ENCODE data around the gene HVCN1. TPM values are rescaled to one million over a fixed set of nuclear protein-coding genes. Genes with fewer than 3 reads are reported as not detected.

Gene HVCN1
- total and polyA plus RNA-seq, 2 of the 8 experiments (the other 6 are each of a cell fraction or from before 2014, with no cell fraction given) = 5.8 to 11.2 TPM

DNA sequence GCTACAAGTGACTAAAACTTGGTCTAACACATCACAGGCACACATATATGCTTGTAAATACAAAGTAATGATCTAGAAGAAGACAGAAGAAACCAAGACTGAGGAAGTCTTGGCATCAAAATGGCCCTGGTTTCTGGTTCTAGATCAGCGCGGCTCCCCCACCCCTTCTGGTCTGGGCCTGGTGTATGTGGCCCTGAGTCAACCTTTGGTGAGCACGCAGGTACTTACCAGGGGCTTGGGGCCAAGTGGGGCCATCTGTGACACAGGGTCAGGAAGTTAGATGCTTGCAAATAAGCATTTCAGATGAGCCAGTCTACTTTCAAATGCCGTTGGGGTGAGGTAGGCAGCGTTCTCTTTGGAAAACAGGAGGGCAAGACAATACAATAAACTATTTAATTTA, 13.2 kb upstream of the HVCN1 start:
- WGBS, 2 experiments (ENCODE audit: extremely low coverage in 1 of 2, insufficient coverage in 1 of 2, insufficient read length in 1 of 2, insufficient replicate concordance in 2 of 2, low coverage in 1 of 2, low lambda C conversion rate in 2 of 2, missing lambda C conversion rate in 1 of 2) = 94% methylated on average over 5 of the region's 5 CpGs; no CpG with 5 or more reads in 1 of the 2 experiments
- no peak overlapping the region for H3K27ac ChIP-seq (ENCODE audit: low read depth, low read length)
- H3K18ac ChIP-seq (ENCODE audit: extremely low read depth, low read length) = no peak overlapping the region
- no peaks in the 10 kb centered on the region for H3K36me3 ChIP-seq (ENCODE audit: control insufficient read depth in 2 of 4, insufficient read depth in 4 of 4, low read length in 3 of 4)
- no peak overlapping the region for H3K9ac ChIP-seq (replicated peaks in 1 of 4; ENCODE audit: extremely low read depth in 1 of 4, low read depth in 3 of 4, low read length in 3 of 4)
- no peak overlapping the region for H4K5ac ChIP-seq (ENCODE audit: insufficient read length, low read depth, low read length)
- H2BK12ac ChIP-seq (ENCODE audit: low read depth, low read length) = no peak overlapping the region
- no peak overlapping the region for H2BK5ac ChIP-seq (ENCODE audit: low read depth, low read length)
- no peak overlapping the region for H3K56ac ChIP-seq (replicated peaks; ENCODE audit: insufficient read length, low read depth, low read length)
- ChIA-PET POLR2A (ENCODE audit: partially characterized antibody) (interaction anchor here (2.8 kb wide), 1 partner anchor 12 kb away, joined by 7 read pairs; no protein-coding TSS in a partner anchor), CTCF (ENCODE audit: partially characterized antibody) (interaction anchor here (0.9 to 1.1 kb wide), 3 partner anchors 12 to 100 kb away, joined by 3 read pairs; no protein-coding TSS in a partner anchor)
- H4K20me1 ChIP-seq (replicated peaks in 1 of 2; ENCODE audit: control insufficient read depth in 1 of 2, insufficient read depth in 2 of 2, low read length in 2 of 2) = no peaks in the 10 kb centered on the region
- DNase-seq (ENCODE audit: low read depth in 1 of 2, low spot score in 2 of 2) (no peak), FAIRE-seq (no peak)
- no peak overlapping the region for H2AK5ac ChIP-seq (ENCODE audit: low read depth, low read length)
- H3K14ac ChIP-seq (ENCODE audit: insufficient read length) = no peak overlapping the region
- no peak overlapping the region for H4K91ac ChIP-seq (replicated peaks; ENCODE audit: insufficient read length, low read length)
- H3K4me2 ChIP-seq (ENCODE audit: insufficient read depth in 1 of 2, low read depth in 2 of 2, low read length in 2 of 2) = no peak overlapping the region
- H3K9me3 ChIP-seq (ENCODE audit: insufficient read depth in 2 of 2, low read depth in 1 of 2, low read length in 1 of 2) = no peaks in the 10 kb centered on the region
- no peaks in the 10 kb centered on the region for H3K79me2 ChIP-seq (ENCODE audit: control insufficient read depth in 1 of 2, insufficient read depth in 2 of 2, low read length in 2 of 2)
- H2BK20ac ChIP-seq (ENCODE audit: low read length) = no peak overlapping the region
- no peaks in the 10 kb centered on the region for H3K79me1 ChIP-seq (ENCODE audit: low read depth, low read length)
- TF ChIP-seq SIX5 (IDR thresholded peaks at IDR 0.05; ENCODE audit: low read depth, low read length) = no peak
- TF ChIP-seq POLR2A (IDR thresholded peaks at IDR 0.05; ENCODE audit: control extremely low read depth in 1 of 2, low read depth in 2 of 2, low read length in 2 of 2) = no peak
- TF ChIP-seq SIRT6 (IDR thresholded peaks at IDR 0.05; ENCODE audit: low read length) = no peak
- TF ChIP-seq POLR2AphosphoS5 (IDR thresholded peaks at IDR 0.05; ENCODE audit: low read depth, low read length) = no peak
- no peak for TF ChIP-seq CEBPB (IDR thresholded peaks at IDR 0.05; ENCODE audit: low read depth, low read length)
- no peak for TF ChIP-seq GABPA (IDR thresholded peaks at IDR 0.05; ENCODE audit: borderline replicate concordance, insufficient read depth, low read length)
- TF ChIP-seq KDM1A (IDR thresholded peaks at IDR 0.05; ENCODE audit: borderline replicate concordance, low read length) = no peak
- no peak for TF ChIP-seq KDM4A (IDR thresholded peaks at IDR 0.05; ENCODE audit: low read depth, low read length, severe bottlenecking)
- no peak for TF ChIP-seq MAFK (IDR thresholded peaks at IDR 0.05; ENCODE audit: low read depth, low read length)
- H3K23ac ChIP-seq (ENCODE audit: insufficient read length) = no peak overlapping the region
- H3K4me3 ChIP-seq (ENCODE audit: extremely low read depth in 1 of 4, insufficient read depth in 2 of 4, low read depth in 3 of 4, low read length in 4 of 4) = no peak overlapping the region
- no peak overlapping the region for H3K4ac ChIP-seq (replicated peaks; ENCODE audit: insufficient read length, low read depth, low read length)
- no peak overlapping the region for H2BK120ac ChIP-seq (replicated peaks; ENCODE audit: low read depth, low read length)
- H2BK15ac ChIP-seq (ENCODE audit: low read length) = no peak overlapping the region
- H4K8ac ChIP-seq (ENCODE audit: extremely low read depth, insufficient read depth, low read length) = no peak overlapping the region
- H2AFZ ChIP-seq (ENCODE audit: low read length) = no peak overlapping the region
- H3K4me1 ChIP-seq (replicated peaks in 1 of 4; ENCODE audit: control insufficient read depth in 3 of 4, insufficient read depth in 4 of 4, low read length in 3 of 4) = peaks cover 0 to 3% (median 0%) of the 10 kb centered on the region in 4 experiments; a peak in 1 of 7 replicates
- no peaks in the 10 kb centered on the region for H3K23me2 ChIP-seq (ENCODE audit: low read depth, low read length)
- H3K27me3 ChIP-seq (replicated peaks in 1 of 4; ENCODE audit: control insufficient read depth in 3 of 4, extremely low read depth in 1 of 4, insufficient read depth in 3 of 4, low read length in 3 of 4) = no peaks in the 10 kb centered on the region; a peak in 1 of 7 replicates

Measured in H1 (cell line).